HepG2 (cell line): ENCODE measurements around the gene TBR1. TPM values are rescaled to one million over a fixed set of nuclear protein-coding genes. Genes with fewer than 3 reads are reported as not detected.

Experiments used
- ATAC-seq: fragments of 200-7000 bp; cut with Tn5 transposase; 3 replicates; pipeline ENCODE4 v1.9.1; 2020; ENCODE audit warnings: mild to moderate bottlenecking, moderate library complexity
- BruUV-seq: library from RNA; stranded (reverse); fragments of 400-500 nt; replicated peaks from 2 replicates; lab custom pipeline; 2021; lab: Mats Ljungman, UMichigan
- CTCF ChIA-PET: fragments of 300-600 bp; formaldehyde crosslinking; extraction: SDS; loops from one replicate; lab custom pipeline; 2021; ENCODE audit warnings: low total read pairs, inconsistent platforms, low intra/inter-chr PET ratio; lab: Yijun Ruan, JAX
- POLR2A ChIA-PET: fragments of 350-600 bp; sonication (Branson Sonifier 250); formaldehyde crosslinking; loops from one replicate; lab custom pipeline; 2020; ENCODE audit warnings: antibody characterized with exemption, inconsistent platforms; lab: Yijun Ruan, JAX
- DNase-seq: peaks from one replicate; pipeline ENCODE4 v3.0.0-alpha.2; 2015; ENCODE audit warnings: low spot score
- FAIRE-seq: peaks from 3 replicates; lab custom pipeline; 2011; peaks lifted over from hg19 to GRCh38; lab: Jason Lieb, UNC
- H2AFZ ChIP-seq: one replicate; pipeline ENCODE4 v1.6.1; 2011; ENCODE audit warnings: low read length, inconsistent platforms
- H3K27ac ChIP-seq: fragments of 300-600 bp; 3 replicates; pipeline ENCODE4 v1.8.0; 2011; ENCODE audit warnings: mixed run types, mild to moderate bottlenecking, mixed read lengths, low read length, inconsistent platforms; ENCODE audit not compliant: insufficient read depth; ENCODE audit errors: extremely low read length
- H3K27me3 ChIP-seq, 2 experiments: fragments of 200-600 bp in 1 of 2; 2 replicates in 1 of 2; 3 replicates in 1 of 2; pipeline versions ENCODE4 v1.6.0 to v1.8.0; 2011; ENCODE audit warnings: low read length in 2 of 2, mild to moderate bottlenecking in 2 of 2, moderate library complexity in 2 of 2, inconsistent platforms in 1 of 2; ENCODE audit not compliant: insufficient read depth in 2 of 2, control insufficient read depth in 1 of 2
- H3K36me3 ChIP-seq, 2 experiments: fragments of 200-600 bp in 1 of 2; replicated peaks in 1 of 2; 2 replicates in 1 of 2; 3 replicates in 1 of 2; pipeline versions ENCODE4 v1.5.1 to v1.8.0; 2011; ENCODE audit warnings: low read length in 2 of 2, inconsistent platforms in 1 of 2; ENCODE audit not compliant: insufficient read depth in 2 of 2, control insufficient read depth in 1 of 2
- H3K4me1 ChIP-seq: 2 replicates; pipeline ENCODE4 v1.5.1; 2012; ENCODE audit warnings: low read length, inconsistent platforms; ENCODE audit not compliant: insufficient read depth
- H3K4me2 ChIP-seq: 2 replicates; pipeline ENCODE4 v1.6.0; 2011; ENCODE audit warnings: low read depth, low read length, inconsistent platforms
- H3K4me3 ChIP-seq, 3 experiments: fragments of 200-600 bp in 1 of 3; sonication (generic), shearing (Covaris generic) in 1 of 3; replicated peaks in 1 of 3; 2 replicates each; pipeline ENCODE4 v1.5.1; 2011 to 2016; ENCODE audit warnings: low read length in 3 of 3, inconsistent platforms in 2 of 3, low read depth in 2 of 3, mild to moderate bottlenecking in 2 of 3, control low read depth in 1 of 3, mixed read lengths in 1 of 3; ENCODE audit not compliant: insufficient read depth in 1 of 3
- H3K79me2 ChIP-seq: one replicate; pipeline ENCODE4 v1.6.1; 2011; ENCODE audit warnings: low read length, inconsistent platforms; ENCODE audit not compliant: insufficient read depth
- H3K9ac ChIP-seq: 2 replicates; pipeline ENCODE4 v1.6.0; 2011; ENCODE audit warnings: mild to moderate bottlenecking, low read depth, low read length, inconsistent platforms; ENCODE audit not compliant: insufficient read depth
- H3K9me3 ChIP-seq: 2 replicates; pipeline ENCODE4 v1.5.1; 2012; ENCODE audit warnings: mild to moderate bottlenecking, low read length
- H4K20me1 ChIP-seq: 2 replicates; pipeline ENCODE4 v1.6.0; 2011; ENCODE audit warnings: inconsistent platforms, mild to moderate bottlenecking, low read length, moderate library complexity; ENCODE audit not compliant: insufficient read depth
- ATM ChIP-seq: fragments of 450-650 bp; IDR thresholded peaks from 2 replicates; pipeline ENCODE4 v1.7.1; 2017; ENCODE audit warnings: mild to moderate bottlenecking, borderline replicate concordance
- CBFB ChIP-seq: sonication (generic); formaldehyde crosslinking; IDR thresholded peaks from 2 replicates; pipeline ENCODE4 v1.4.0; 2020; ENCODE audit warnings: missing genetic modification reagents
- HNRNPK ChIP-seq: fragments of 200-400 bp; formaldehyde crosslinking; IDR thresholded peaks from 2 replicates; pipeline ENCODE4 v1.6.1; 2018; ENCODE audit warnings: low read length, low read depth, moderate library complexity, mild to moderate bottlenecking; ENCODE audit not compliant: poor library complexity, severe bottlenecking
- NCOA5 ChIP-seq: sonication (generic); formaldehyde crosslinking; IDR thresholded peaks from 2 replicates; pipeline ENCODE4 v1.4.0; 2020; ENCODE audit warnings: missing genetic modification reagents
- NR2F1 ChIP-seq, 2 experiments: fragments of 450-650 bp in 1 of 2; formaldehyde crosslinking in 1 of 2; IDR thresholded peaks; 2 replicates each; pipeline versions ENCODE4 v1.5.0 to v1.6.1; 2016 to 2020; ENCODE audit warnings: mild to moderate bottlenecking in 1 of 2, missing compliant biosample characterization in 1 of 2, missing genetic modification reagents in 1 of 2, moderate library complexity in 1 of 2
- NR2F2 ChIP-seq: IDR thresholded peaks from 2 replicates; pipeline ENCODE4 v1.6.1; 2012; ENCODE audit warnings: low read depth, inconsistent platforms, borderline replicate concordance
- PCBP1 ChIP-seq: fragments of 200-400 bp; formaldehyde crosslinking; IDR thresholded peaks from 2 replicates; pipeline ENCODE4 v1.6.1; 2017; ENCODE audit warnings: mild to moderate bottlenecking, low read depth, low read length, borderline replicate concordance
- ZBTB21 ChIP-seq: sonication (generic); formaldehyde crosslinking; IDR thresholded peaks from 2 replicates; pipeline ENCODE4 v1.4.0; 2020; ENCODE audit warnings: missing genetic modification reagents
- ZBTB40 ChIP-seq, 2 experiments: fragments of 450-650 bp in 1 of 2; sonication (generic) in 1 of 2; formaldehyde crosslinking in 1 of 2; IDR thresholded peaks; 2 replicates each; pipeline versions ENCODE4 v1.6.1 to v1.8.0; 2016 to 2022; ENCODE audit warnings: antibody characterized with exemption in 1 of 2, mild to moderate bottlenecking in 1 of 2, missing genetic modification reagents in 1 of 2
- ZNF263 ChIP-seq: sonication (generic); formaldehyde crosslinking; IDR thresholded peaks from 2 replicates; pipeline ENCODE4 v1.4.0; 2020; ENCODE audit warnings: missing genetic modification reagents
- ZNF605 ChIP-seq: sonication (generic); formaldehyde crosslinking; IDR thresholded peaks from 2 replicates; pipeline ENCODE4 v1.8.0; 2022; ENCODE audit warnings: mild to moderate bottlenecking, missing genetic modification reagents
- WGBS: methylation state at CpG from one replicate; pipeline ENCODE4 v1.1.6; 2017; ENCODE audit warnings: low lambda C conversion rate; 5-methylcytosine and 5-hydroxymethylcytosine counted together
- in situ Hi-C: cut with HindIII; loops from 2 replicates; pipeline ENCODE4 v1.10.0; 2017; ENCODE audit warnings: low pct_unique_long_range_greater_than_20kb; ENCODE audit not compliant: extremely low pct_ligation_motif_present
- intact Hi-C: fragments of 100-400 bp; cut with micrococcal nuclease; formaldehyde crosslinking; loops from one replicate; pipeline ENCODE4 v1.10.0; 2022; ENCODE audit not compliant: unreplicated experiment
- polyA plus RNA-seq, 8 experiments: library from polyadenylated mRNA; depleted of rRNA in 3 of 8; stranded (reverse) in 7 of 8; unstranded in 1 of 8; fragments of >200 nt; fragmentation: Illumina TruSeq in 4 of 8; extraction: Trizol in 4 of 8; gene quantifications; 2 replicates each; pipeline versions ENCODE4 v1.2.1 to v1.2.3, GENCODE V29; 2011 to 2016; ENCODE audit warnings: low read depth in 4 of 8, missing spikeins in 1 of 8, mixed read lengths in 1 of 8; ENCODE audit not compliant: insufficient read depth in 1 of 8
- total RNA-seq, 5 experiments: library from RNA; depleted of rRNA; stranded (reverse); fragments of >200 nt; fragmentation: Illumina TruSeq; extraction: Trizol; gene quantifications; 2 replicates each; pipeline ENCODE4 v1.2.3, GENCODE V29; 2016; ENCODE audit warnings: low read depth in 1 of 5

The TBR1 gene
- total and polyA plus RNA-seq, 2 of the 13 experiments (the other 11 are each of a cell fraction or from before 2014, with no cell fraction given), result not detected

GRCh38 chr2:161367675-161368074 is 48.4 kb upstream of the TBR1 start:
- TF ChIP-seq ZNF263 (CRISPR knock-in tag) (no peak), ATM (no peak), NR2F2 (no peak), NR2F1 (CRISPR knock-in tag; IDR thresholded peaks at IDR 0.05) (no peak), CBFB (no peak), ZBTB21 (CRISPR knock-in tag) (no peak), NCOA5 (no peak)
- Histone ChIP-seq H2AFZ (no peak overlapping the region), H4K20me1 (no peaks in the 10 kb centered on the region; the same call in 1 of the 2 replicates), H3K27ac (no peak overlapping the region), H3K27me3 (no peaks in the 10 kb centered on the region), H3K36me3 (peaks cover 9 to 53% of the 10 kb centered on the region in 2 experiments; a peak in 4 of 5 replicates), H3K4me2 (no peak overlapping the region), H3K4me3 (no peak overlapping the region), H3K4me1 (no peaks in the 10 kb centered on the region), H3K79me2 (peaks cover 15% of the 10 kb centered on the region), H3K9me3 (peaks cover 5% of the 10 kb centered on the region), H3K9ac (no peak overlapping the region)
- ChIA-PET CTCF (no interaction called here), POLR2A (no interaction called here)
- intact Hi-C loops, result no loop called here
- DNase-seq (no peak), FAIRE-seq (no peak), ATAC-seq (no peak)
- in situ Hi-C loops, result no loop called here
- WGBS, result 94% methylated on average over 3 of the region's 3 CpGs
- no TSS peak for BruUV-seq

DNA sequence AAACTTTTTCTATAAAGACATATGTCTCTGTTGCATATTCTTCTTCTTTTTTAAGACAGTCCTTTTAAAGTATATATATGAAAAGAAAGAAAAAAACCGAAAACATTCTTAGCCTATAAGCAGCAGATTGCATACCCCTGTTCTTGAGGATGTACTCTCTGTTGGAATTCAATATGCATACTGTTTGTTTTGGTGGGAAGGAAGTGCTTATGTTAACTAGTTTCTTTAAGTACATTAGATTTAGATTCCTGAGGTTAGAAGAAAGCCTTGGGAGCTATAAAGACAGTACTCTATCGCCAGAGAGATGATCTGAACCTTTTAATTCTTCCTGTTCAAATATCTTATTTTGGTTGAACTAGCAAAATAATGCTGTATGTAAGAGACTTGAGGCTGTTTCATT is 46.8 kb upstream of the TBR1 start:
- intact Hi-C loops, result no loop called here
- FAIRE-seq, result no peak
- Histone ChIP-seq H3K27me3 (no peaks in the 10 kb centered on the region), H4K20me1 (no peaks in the 10 kb centered on the region; the same call in 1 of the 2 replicates), H3K4me2 (no peak overlapping the region), H3K4me1 (no peaks in the 10 kb centered on the region), H3K4me3 (no peak overlapping the region), H3K79me2 (peaks cover 2% of the 10 kb centered on the region), H3K9me3 (no peaks in the 10 kb centered on the region), H3K36me3 (peaks cover 8 to 53% of the 10 kb centered on the region in 2 experiments; a peak in 4 of 5 replicates), H2AFZ (no peak overlapping the region), H3K9ac (no peak overlapping the region), H3K27ac (no peak overlapping the region)
- CTCF ChIA-PET, result no interaction called here
- BruUV-seq, result no TSS peak
- ATAC-seq, result no peak
- WGBS, result 96% methylated on average over 2 of the region's 2 CpGs
- in situ Hi-C loops, result no loop called here
- POLR2A ChIA-PET, result no interaction called here
- DNase-seq, result no peak
- TF ChIP-seq ZBTB40 (IDR thresholded peaks at IDR 0.05) (no peak), ZBTB40 (CRISPR knock-in tag; IDR thresholded peaks at IDR 0.05) (no peak), PCBP1 (no peak), ZNF605 (CRISPR knock-in tag) (no peak), HNRNPK (no peak)
